Measurements from ENCODE around the gene MAPK9.

MAPK9 gene

GRCh38 chr5:180291943-180292831 lies at the start of gene MAPK9:
Gene MAPK9, minus strand, starts transcription at chr5:180292083. Its CDS starts 11,522 bp downstream, at chr5:180280561.
- DNase-seq (ENCODE audit: low read depth in 2 of 2), result peak; percentile 65 to 80
- H3K4me3 ChIP-seq (replicated peaks in 1 of 2; ENCODE audit: low read depth in 2 of 2, low read length in 2 of 2), result peak within 1 kb of the TSS; percentile 67 to 76
- TF ChIP-seq CTCF (IDR thresholded peaks at IDR 0.05; ENCODE audit: low read depth, low read length), result no peak

GRCh38 chr5:180341595-180341994 lies 49.7 kb upstream of the MAPK9 start:
- no peak for TF ChIP-seq CTCF (IDR thresholded peaks at IDR 0.05; ENCODE audit: low read depth, low read length)
- DNase-seq (ENCODE audit: low read depth in 2 of 2), result no peak
- no peak overlapping the region for H3K4me3 ChIP-seq (replicated peaks in 1 of 2; ENCODE audit: low read depth in 2 of 2, low read length in 2 of 2)

GRCh38 chr5:180340856-180341255 lies 49.0 kb upstream of the MAPK9 start:
- no peak overlapping the region for H3K4me3 ChIP-seq (replicated peaks in 1 of 2; ENCODE audit: low read depth in 2 of 2, low read length in 2 of 2)
- peak; percentile 23 to 39 for DNase-seq (ENCODE audit: low read depth in 2 of 2)

GRCh38 chr5:180339583-180340183 lies 47.8 kb upstream of the MAPK9 start:
- H3K4me3 ChIP-seq (replicated peaks in 1 of 2; ENCODE audit: low read depth in 2 of 2, low read length in 2 of 2), result no peak overlapping the region
- peak; percentile 38 to 44 for DNase-seq (ENCODE audit: low read depth in 2 of 2)
- TF ChIP-seq CTCF (IDR thresholded peaks at IDR 0.05; ENCODE audit: low read depth, low read length), result no peak

More at GRCh38 chr5:180340856-180341255, 49.0 kb upstream of the MAPK9 start:
- TF ChIP-seq CTCF (IDR thresholded peaks at IDR 0.05; ENCODE audit: low read depth, low read length), result no peak

- TF ChIP-seq CTCF (IDR thresholded peaks at IDR 0.05; ENCODE audit: low read depth, low read length), result no peak
- peak in 1 of 2 donors; percentile 75 for DNase-seq (ENCODE audit: low read depth in 2 of 2)
- no peak overlapping the region for H3K4me3 ChIP-seq (replicated peaks in 1 of 2; ENCODE audit: low read depth in 2 of 2, low read length in 2 of 2)
Observed at GRCh38 chr5:180338001-180338707, 46.3 kb upstream of the MAPK9 start.

- no peak for TF ChIP-seq CTCF (IDR thresholded peaks at IDR 0.05; ENCODE audit: low read depth, low read length)
- no peak for DNase-seq (ENCODE audit: low read depth in 2 of 2)
- H3K4me3 ChIP-seq (replicated peaks in 1 of 2; ENCODE audit: low read depth in 2 of 2, low read length in 2 of 2), result no peak overlapping the region
Observed at GRCh38 chr5:180336234-180337020, 44.5 kb upstream of the MAPK9 start.

Measured in cardiac fibroblast (primary cell).